ENCODE measurements around the gene KRTAP5-8. TPM values are rescaled to one million over a fixed set of nuclear protein-coding genes. Genes with fewer than 3 reads are reported as not detected.
"Not testable (repeated sequence)": the region's sequence is repeated elsewhere in the genome, so short reads cannot be mapped to it uniquely, and the experiment has no call there.

The KRTAP5-8 gene
- total RNA-seq, 1 donor from 2014 or later: not detected

- Mint-ChIP-seq H3K27me3 (ENCODE audit: unreplicated experiment) (peaks cover 24% of the 10 kb centered on the region), H3K27ac (ENCODE audit: unreplicated experiment) (no peak overlapping the region), H3K9me3 (ENCODE audit: unreplicated experiment) (no peaks in the 10 kb centered on the region), H3K4me1 (ENCODE audit: unreplicated experiment) (no peaks in the 10 kb centered on the region), H3K4me3 (ENCODE audit: unreplicated experiment) (no peak overlapping the region), H3K36me3 (ENCODE audit: unreplicated experiment) (no peaks in the 10 kb centered on the region)
- TF ChIP-seq CTCF (IDR thresholded peaks at IDR 0.05): no peak
- DNase-seq (ENCODE audit: extremely low spot score, unreplicated experiment): no peak
Observed at GRCh38 chr11:71577469-71578004, 39.7 kb downstream of the KRTAP5-8 start.

DNA sequence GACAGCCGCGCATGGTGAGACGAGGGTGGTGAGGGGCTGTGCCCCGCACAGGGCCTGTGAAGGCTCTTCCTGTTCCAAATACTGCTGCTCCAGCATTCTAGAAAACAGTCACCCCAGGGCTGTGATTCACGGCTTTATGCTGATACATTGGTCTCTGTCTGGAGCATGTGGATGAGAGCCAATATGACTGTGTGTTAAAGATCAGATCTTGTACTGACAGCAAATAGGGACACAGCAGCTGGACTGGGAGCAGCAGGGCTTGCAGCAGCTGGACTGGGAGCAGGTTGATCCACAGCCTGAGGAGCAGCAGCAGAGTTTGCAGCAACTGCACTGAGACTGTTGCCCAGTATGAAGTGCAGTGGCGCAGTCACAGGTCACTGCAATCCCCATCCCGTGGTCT lies 41.7 kb downstream of the KRTAP5-8 start:
- not testable (repeated sequence) for H3K36me3 Mint-ChIP-seq (ENCODE audit: unreplicated experiment); DNase-seq (ENCODE audit: extremely low spot score, unreplicated experiment); H3K4me3 Mint-ChIP-seq (ENCODE audit: unreplicated experiment); H3K9me3 Mint-ChIP-seq (ENCODE audit: unreplicated experiment); H3K4me1 Mint-ChIP-seq (ENCODE audit: unreplicated experiment); H3K27ac Mint-ChIP-seq (ENCODE audit: unreplicated experiment)
- H3K27me3 Mint-ChIP-seq (ENCODE audit: unreplicated experiment): peaks cover 24% of the 10 kb centered on the region

- no peak for DNase-seq (ENCODE audit: extremely low spot score, unreplicated experiment)
- Mint-ChIP-seq H3K27me3 (ENCODE audit: unreplicated experiment) (peaks cover 24% of the 10 kb centered on the region), H3K4me3 (ENCODE audit: unreplicated experiment) (no peak overlapping the region), H3K36me3 (ENCODE audit: unreplicated experiment) (no peaks in the 10 kb centered on the region), H3K27ac (ENCODE audit: unreplicated experiment) (no peak overlapping the region), H3K9me3 (ENCODE audit: unreplicated experiment) (no peaks in the 10 kb centered on the region), H3K4me1 (ENCODE audit: unreplicated experiment) (no peaks in the 10 kb centered on the region)
- peak; percentile 81 for TF ChIP-seq CTCF (IDR thresholded peaks at IDR 0.05)
Observed at GRCh38 chr11:71580057-71581003, 42.5 kb downstream of the KRTAP5-8 start.

DNA sequence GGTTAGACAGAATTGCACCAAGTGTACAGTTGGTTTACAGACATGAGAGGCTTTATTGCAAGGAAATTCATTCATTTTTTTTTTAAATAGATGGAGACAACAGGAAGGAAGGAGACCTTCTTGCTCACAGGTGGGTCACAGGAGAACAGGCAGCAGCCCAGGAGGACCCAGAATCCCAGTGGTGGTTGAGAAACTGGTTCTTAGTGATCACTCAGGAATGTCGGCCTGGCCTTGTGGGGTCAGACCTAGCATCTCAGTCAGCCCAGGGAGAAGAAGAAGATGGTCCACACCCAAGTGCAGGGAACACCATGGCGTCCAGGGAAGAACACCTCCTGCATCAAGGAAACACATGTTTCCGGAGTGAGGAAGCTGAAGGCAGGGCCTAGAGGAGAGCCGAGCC lies 44.0 kb downstream of the KRTAP5-8 start:
- H3K4me1 Mint-ChIP-seq (ENCODE audit: unreplicated experiment): no peaks in the 10 kb centered on the region
- peaks cover 28% of the 10 kb centered on the region for H3K27me3 Mint-ChIP-seq (ENCODE audit: unreplicated experiment)
- no peak for TF ChIP-seq CTCF (IDR thresholded peaks at IDR 0.05)
- DNase-seq (ENCODE audit: extremely low spot score, unreplicated experiment): no peak
- H3K36me3 Mint-ChIP-seq (ENCODE audit: unreplicated experiment): no peaks in the 10 kb centered on the region
- no peak overlapping the region for H3K27ac Mint-ChIP-seq (ENCODE audit: unreplicated experiment)
- no peaks in the 10 kb centered on the region for H3K9me3 Mint-ChIP-seq (ENCODE audit: unreplicated experiment)
- H3K4me3 Mint-ChIP-seq (ENCODE audit: unreplicated experiment): no peak overlapping the region

GRCh38 chr11:71582309-71582895 lies 44.6 kb downstream of the KRTAP5-8 start, which contains the start of gene KRTAP5-11:
KRTAP5-11 (minus strand) TSS chr11:71582875; CDS start chr11:71582837, 38 bp downstream.
- Mint-ChIP-seq H3K4me1 (ENCODE audit: unreplicated experiment) (no peaks in the 10 kb centered on the region), H3K36me3 (ENCODE audit: unreplicated experiment) (no peaks in the 10 kb centered on the region), H3K9me3 (ENCODE audit: unreplicated experiment) (no peaks in the 10 kb centered on the region), H3K4me3 (ENCODE audit: unreplicated experiment) (no peak within 1 kb of the TSS), H3K27ac (ENCODE audit: unreplicated experiment) (no peak within 1 kb of the TSS), H3K27me3 (ENCODE audit: unreplicated experiment) (peaks cover 28% of the 10 kb centered on the region)
- TF ChIP-seq CTCF (IDR thresholded peaks at IDR 0.05): no peak
- DNase-seq (ENCODE audit: extremely low spot score, unreplicated experiment): no peak

- not testable (repeated sequence) for H3K4me3 Mint-ChIP-seq (ENCODE audit: unreplicated experiment); H3K27ac Mint-ChIP-seq (ENCODE audit: unreplicated experiment); H3K36me3 Mint-ChIP-seq (ENCODE audit: unreplicated experiment); H3K4me1 Mint-ChIP-seq (ENCODE audit: unreplicated experiment); H3K9me3 Mint-ChIP-seq (ENCODE audit: unreplicated experiment); DNase-seq (ENCODE audit: extremely low spot score, unreplicated experiment)
- H3K27me3 Mint-ChIP-seq (ENCODE audit: unreplicated experiment): peaks cover 28% of the 10 kb centered on the region
Observed at GRCh38 chr11:71582969-71583368, 45.1 kb downstream of the KRTAP5-8 start.

- H3K9me3 Mint-ChIP-seq (ENCODE audit: unreplicated experiment); H3K4me3 Mint-ChIP-seq (ENCODE audit: unreplicated experiment); H3K36me3 Mint-ChIP-seq (ENCODE audit: unreplicated experiment); H3K4me1 Mint-ChIP-seq (ENCODE audit: unreplicated experiment); H3K27ac Mint-ChIP-seq (ENCODE audit: unreplicated experiment); DNase-seq (ENCODE audit: extremely low spot score, unreplicated experiment): not testable (repeated sequence)
- peaks cover 23% of the 10 kb centered on the region for H3K27me3 Mint-ChIP-seq (ENCODE audit: unreplicated experiment)
Observed at GRCh38 chr11:71585673-71586072, 47.8 kb downstream of the KRTAP5-8 start.

DNA sequence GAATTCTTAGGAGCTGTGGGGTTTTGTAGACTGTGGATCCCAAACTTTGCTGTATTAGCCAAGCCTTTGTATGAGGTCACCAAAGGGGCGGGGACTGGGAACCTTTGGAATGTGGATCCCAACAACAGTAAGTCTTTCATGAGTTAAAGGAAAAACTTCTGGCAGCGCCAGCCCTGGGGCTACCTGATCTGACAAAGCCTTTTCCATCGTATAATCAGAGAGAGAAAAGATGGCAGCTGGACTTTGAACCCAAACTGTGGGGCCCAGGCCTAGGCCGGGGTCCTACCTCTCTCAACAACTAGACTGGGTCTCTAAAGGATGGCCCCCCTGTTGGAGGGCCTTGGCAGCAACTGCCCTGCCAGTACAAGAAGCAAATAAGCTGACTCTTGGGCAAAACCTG lies 50.5 kb downstream of the KRTAP5-8 start:
- H3K9me3 Mint-ChIP-seq (ENCODE audit: unreplicated experiment); H3K27ac Mint-ChIP-seq (ENCODE audit: unreplicated experiment); H3K4me1 Mint-ChIP-seq (ENCODE audit: unreplicated experiment); DNase-seq (ENCODE audit: extremely low spot score, unreplicated experiment); H3K4me3 Mint-ChIP-seq (ENCODE audit: unreplicated experiment); H3K36me3 Mint-ChIP-seq (ENCODE audit: unreplicated experiment); H3K27me3 Mint-ChIP-seq (ENCODE audit: unreplicated experiment): not testable (repeated sequence)

Data from osteocyte (in vitro differentiated cells).